HG03342 (cell line): ENCODE data around the gene RALB.
A peak's percentile ranks its signal among the peaks of the same experiment; 100 is the strongest.
"Not testable (repeated sequence)": the region's sequence is repeated elsewhere in the genome, so short reads cannot be mapped to it uniquely, and the experiment has no call there.

Experiments used
- ATAC-seq: cut with Tn5 transposase; IDR thresholded peaks from one replicate; pipeline ENCODE4 v1.9.1; 2021; ENCODE audit warnings: mild to moderate bottlenecking, moderate library complexity; ENCODE audit not compliant: unreplicated experiment

Gene RALB

GRCh38 chr2:120290737-120291136 is 38.1 kb downstream of the RALB start:
- ATAC-seq, result no peak

- ATAC-seq, result no peak
These were observed 39.0 kb downstream of the RALB start for GRCh38 chr2:120291401-120292311.

GRCh38 chr2:120293096-120294007 is 40.7 kb downstream of the RALB start:
- ATAC-seq, result peak; percentile 42

GRCh38 chr2:120294008-120294340 is 41.3 kb downstream of the RALB start:
- peak; percentile 93 for ATAC-seq

GRCh38 chr2:120298173-120298835 is 45.7 kb downstream of the RALB start:
- ATAC-seq, result no peak

- ATAC-seq, result no peak
These were observed 46.4 kb downstream of the RALB start for GRCh38 chr2:120299004-120299403.

- no peak for ATAC-seq
These were observed 46.9 kb downstream of the RALB start for GRCh38 chr2:120299561-120299960.

GRCh38 chr2:120300385-120300784 is 47.7 kb downstream of the RALB start:
- ATAC-seq, result no peak

GRCh38 chr2:120301284-120301683 is 48.6 kb downstream of the RALB start:
- no peak for ATAC-seq

- ATAC-seq, result no peak
These were observed 49.6 kb downstream of the RALB start for GRCh38 chr2:120302301-120302700.

GRCh38 chr2:120303177-120303576 is 50.5 kb downstream of the RALB start:
- ATAC-seq, result no peak

- ATAC-seq, result no peak
These were observed 52.6 kb downstream of the RALB start for GRCh38 chr2:120305296-120305695.

GRCh38 chr2:120305937-120306490 is 53.4 kb downstream of the RALB start:
- no peak for ATAC-seq

GRCh38 chr2:120307482-120307881 is 54.8 kb downstream of the RALB start:
- ATAC-seq, result no peak

- ATAC-seq, result peak; percentile 32
These were observed 55.6 kb downstream of the RALB start for GRCh38 chr2:120308038-120308910.

- peak; percentile 64 for ATAC-seq
These were observed 57.5 kb downstream of the RALB start for GRCh38 chr2:120310136-120310535.

- ATAC-seq, result not testable (repeated sequence)
These were observed 58.2 kb downstream of the RALB start for GRCh38 chr2:120310841-120311240.

GRCh38 chr2:120312076-120312475 is 59.4 kb downstream of the RALB start:
- no peak for ATAC-seq

- peak; percentile 43 for ATAC-seq
These were observed 60.4 kb downstream of the RALB start for GRCh38 chr2:120312860-120313694.
